Astrocyte of the spinal cord (primary cell): ENCODE data around the gene TSHZ3.

Experiments used
- DNase-seq: peaks from one replicate; pipeline ENCODE4 v3.0.0; 2011; ENCODE audit warnings: low read depth, low spot score
- H3K4me3 ChIP-seq: 2 replicates; pipeline ENCODE4 v1.5.1; 2011; ENCODE audit warnings: low read depth, mild to moderate bottlenecking, low read length, moderate library complexity
- CTCF ChIP-seq: IDR thresholded peaks from 2 replicates; pipeline ENCODE4 v1.5.1; 2012; ENCODE audit warnings: low read depth, mild to moderate bottlenecking, low read length, inconsistent platforms
- in situ Hi-C: cut with HindIII; loops from 2 replicates; pipeline ENCODE4 v1.10.0; 2017; ENCODE audit warnings: low sequenced_read_pairs

TSHZ3 gene

GRCh38 chr19:31349160-31349881, at the start of gene TSHZ3:
TSHZ3 (minus strand) TSS chr19:31349436; CDS start chr19:31349219, 217 bp downstream.
- H3K4me3 ChIP-seq: peak within 1 kb of the TSS; percentile 71
- DNase-seq: peak; percentile 94
- in situ Hi-C loops: no loop called here
- no peak for TF ChIP-seq CTCF

GRCh38 chr19:31397308-31397707, 48.1 kb upstream of the TSHZ3 start:
- no peak for DNase-seq
- no peak for TF ChIP-seq CTCF
- in situ Hi-C loops: no loop called here
- H3K4me3 ChIP-seq: no peak overlapping the region

GRCh38 chr19:31392464-31392863, 43.2 kb upstream of the TSHZ3 start:
- no peak overlapping the region for H3K4me3 ChIP-seq
- in situ Hi-C loops: no loop called here
- TF ChIP-seq CTCF: no peak
- no peak for DNase-seq

GRCh38 chr19:31391518-31391917, 42.3 kb upstream of the TSHZ3 start:
- no peak for DNase-seq
- in situ Hi-C loops: no loop called here
- no peak overlapping the region for H3K4me3 ChIP-seq
- TF ChIP-seq CTCF: no peak

GRCh38 chr19:31390711-31391110, 41.5 kb upstream of the TSHZ3 start:
- no peak for DNase-seq
- in situ Hi-C loops: no loop called here
- TF ChIP-seq CTCF: no peak
- no peak overlapping the region for H3K4me3 ChIP-seq

- TF ChIP-seq CTCF: no peak
- H3K4me3 ChIP-seq: no peak overlapping the region
- DNase-seq: no peak
- in situ Hi-C loops: no loop called here
Measured at GRCh38 chr19:31389874-31390273, 40.6 kb upstream of the TSHZ3 start.
